H1 (cell line): ENCODE results near the gene BTBD9. TPM values are rescaled to one million over a fixed set of nuclear protein-coding genes. Genes with fewer than 3 reads are reported as not detected.

Experiments
- CTCF ChIA-PET: fragments of 300-600 bp; sonication (Branson Sonifier 250); formaldehyde crosslinking; loops from one replicate; lab custom pipeline; 2021; ENCODE audit not compliant: partially characterized antibody; lab: Charles Lee
- POLR2A ChIA-PET: fragments of 300-600 bp; sonication (Branson Sonifier 250); formaldehyde crosslinking; loops from one replicate; lab custom pipeline; 2021; ENCODE audit warnings: inconsistent platforms; ENCODE audit not compliant: partially characterized antibody; lab: Charles Lee
- DNase-seq, 2 experiments: peaks; one replicate each; pipeline versions ENCODE4 v3.0.0 to v3.0.0-alpha.2; 2010 to 2022; ENCODE audit warnings: low spot score in 2 of 2, low read depth in 1 of 2, mixed read lengths in 1 of 2
- FAIRE-seq: peaks from 2 replicates; lab custom pipeline; 2011; peaks lifted over from hg19 to GRCh38; lab: Jason Lieb, UNC
- H2AFZ ChIP-seq: 2 replicates; pipeline ENCODE4 v1.8.1; 2012; ENCODE audit warnings: low read length, inconsistent platforms
- H2AK5ac ChIP-seq: 2 replicates; pipeline ENCODE4 v1.6.1; 2013; ENCODE audit warnings: low read depth, low read length
- H2BK120ac ChIP-seq: replicated peaks from 2 replicates; pipeline ENCODE3; 2013; ENCODE audit warnings: low read depth, low read length, inconsistent platforms
- H2BK12ac ChIP-seq: 2 replicates; pipeline ENCODE4 v1.6.1; 2013; ENCODE audit warnings: low read depth, low read length
- H2BK15ac ChIP-seq: 2 replicates; pipeline ENCODE4 v1.6.1; 2013; ENCODE audit warnings: low read length
- H2BK20ac ChIP-seq: 2 replicates; pipeline ENCODE4 v1.6.1; 2013; ENCODE audit warnings: low read length
- H2BK5ac ChIP-seq: 2 replicates; pipeline ENCODE4 v1.6.1; 2013; ENCODE audit warnings: low read depth, low read length
- H3K14ac ChIP-seq: 2 replicates; pipeline ENCODE4 v1.6.1; 2013; ENCODE audit warnings: inconsistent platforms; ENCODE audit not compliant: insufficient read length
- H3K18ac ChIP-seq: 2 replicates; pipeline ENCODE4 v1.6.1; 2013; ENCODE audit warnings: low read length; ENCODE audit errors: extremely low read depth
- H3K23ac ChIP-seq: 2 replicates; pipeline ENCODE4 v1.6.1; 2013; ENCODE audit warnings: inconsistent platforms; ENCODE audit not compliant: insufficient read length
- H3K23me2 ChIP-seq: 2 replicates; pipeline ENCODE4 v1.6.1; 2013; ENCODE audit warnings: low read depth, low read length
- H3K27ac ChIP-seq: 2 replicates; pipeline ENCODE4 v1.6.1; 2011; ENCODE audit warnings: low read depth, low read length, inconsistent platforms
- H3K27me3 ChIP-seq, 4 experiments: replicated peaks in 1 of 4; 1 replicate in 1 of 4; 2 replicates in 3 of 4; pipeline versions ENCODE4 v1.6.1 to v1.8.1; 2011 to 2013; ENCODE audit warnings: low read length in 3 of 4, mild to moderate bottlenecking in 3 of 4, inconsistent platforms in 2 of 4, mixed read lengths in 2 of 4, moderate library complexity in 1 of 4; ENCODE audit not compliant: control insufficient read depth in 3 of 4, insufficient read depth in 3 of 4; ENCODE audit errors: extremely low read depth in 1 of 4
- H3K36me3 ChIP-seq, 4 experiments: 2 replicates each; pipeline versions ENCODE4 v1.6.1 to v1.8.1; 2011 to 2013; ENCODE audit warnings: mild to moderate bottlenecking in 4 of 4, low read length in 3 of 4, moderate library complexity in 2 of 4, control low read depth in 1 of 4, inconsistent platforms in 1 of 4; ENCODE audit not compliant: insufficient read depth in 4 of 4, control insufficient read depth in 2 of 4
- H3K4ac ChIP-seq: replicated peaks from 2 replicates; pipeline ENCODE3; 2013; ENCODE audit warnings: low read length, low read depth, mixed read lengths, inconsistent platforms; ENCODE audit not compliant: insufficient read length
- H3K4me1 ChIP-seq, 4 experiments: replicated peaks in 1 of 4; 1 replicate in 1 of 4; 2 replicates in 3 of 4; pipeline versions ENCODE4 v1.6.1 to v1.8.1; 2011 to 2013; ENCODE audit warnings: low read length in 3 of 4, inconsistent platforms in 2 of 4, mixed read lengths in 1 of 4; ENCODE audit not compliant: insufficient read depth in 4 of 4, control insufficient read depth in 3 of 4
- H3K4me2 ChIP-seq, 2 experiments: 2 replicates each; pipeline versions ENCODE4 v1.6.1 to v1.8.1; 2011 to 2013; ENCODE audit warnings: low read depth in 2 of 2, low read length in 2 of 2, control low read depth in 1 of 2, inconsistent platforms in 1 of 2, mild to moderate bottlenecking in 1 of 2; ENCODE audit not compliant: insufficient read depth in 1 of 2
- H3K4me3 ChIP-seq, 4 experiments: fragments of 200-600, 300-600 bp in 1 of 4; sonication (generic), shearing (Covaris generic), sonication (Bioruptor Twin) in 1 of 4; 2 replicates each; pipeline versions ENCODE4 v1.5.1 to v1.8.1; 2011 to 2016; ENCODE audit warnings: low read length in 4 of 4, low read depth in 3 of 4, control low read depth in 2 of 4, inconsistent platforms in 2 of 4, mild to moderate bottlenecking in 2 of 4, mixed read lengths in 1 of 4, moderate library complexity in 1 of 4; ENCODE audit not compliant: insufficient read depth in 2 of 4; ENCODE audit errors: extremely low read depth in 1 of 4
- H3K56ac ChIP-seq: replicated peaks from 2 replicates; pipeline ENCODE3; 2013; ENCODE audit warnings: low read depth, mild to moderate bottlenecking, mixed read lengths, low read length, inconsistent platforms; ENCODE audit not compliant: insufficient read length
- H3K79me1 ChIP-seq: 2 replicates; pipeline ENCODE4 v1.6.1; 2013; ENCODE audit warnings: low read depth, low read length, control low read depth
- H3K79me2 ChIP-seq, 2 experiments: 2 replicates each; pipeline versions ENCODE4 v1.6.1 to v1.8.1; 2012 to 2013; ENCODE audit warnings: low read length in 2 of 2, mild to moderate bottlenecking in 2 of 2, inconsistent platforms in 1 of 2; ENCODE audit not compliant: insufficient read depth in 2 of 2, control insufficient read depth in 1 of 2
- H3K9ac ChIP-seq, 4 experiments: replicated peaks in 1 of 4; 1 replicate in 1 of 4; 2 replicates in 3 of 4; pipeline versions ENCODE4 v1.6.1 to v1.8.1; 2011 to 2013; ENCODE audit warnings: low read depth in 3 of 4, low read length in 3 of 4, control low read depth in 2 of 4, mild to moderate bottlenecking in 2 of 4, moderate library complexity in 2 of 4, inconsistent platforms in 1 of 4; ENCODE audit errors: extremely low read depth in 1 of 4
- H3K9me3 ChIP-seq, 2 experiments: 2 replicates each; pipeline versions ENCODE4 v1.6.1 to v1.8.1; 2012 to 2013; ENCODE audit warnings: mild to moderate bottlenecking in 2 of 2, moderate library complexity in 2 of 2, control low read depth in 1 of 2, inconsistent platforms in 1 of 2, low read depth in 1 of 2, low read length in 1 of 2, mixed read lengths in 1 of 2; ENCODE audit not compliant: insufficient read depth in 2 of 2
- H4K20me1 ChIP-seq, 2 experiments: replicated peaks in 1 of 2; 2 replicates each; pipeline versions ENCODE3 to v1.8.1; 2011 to 2013; ENCODE audit warnings: inconsistent platforms in 2 of 2, low read length in 2 of 2, mild to moderate bottlenecking in 1 of 2; ENCODE audit not compliant: insufficient read depth in 2 of 2, control insufficient read depth in 1 of 2
- H4K5ac ChIP-seq: 2 replicates; pipeline ENCODE4 v1.6.1; 2013; ENCODE audit warnings: low read length, low read depth, mixed read lengths, inconsistent platforms; ENCODE audit not compliant: insufficient read length
- H4K8ac ChIP-seq: 2 replicates; pipeline ENCODE4 v1.8.0; 2013; ENCODE audit warnings: mild to moderate bottlenecking, moderate library complexity, low read length, inconsistent platforms; ENCODE audit not compliant: insufficient read depth; ENCODE audit errors: extremely low read depth
- H4K91ac ChIP-seq: replicated peaks from 2 replicates; pipeline ENCODE3; 2013; ENCODE audit warnings: low read length, mixed read lengths, inconsistent platforms; ENCODE audit not compliant: insufficient read length
- KDM5A ChIP-seq: fragments of 200-600 bp; IDR thresholded peaks from 2 replicates; pipeline ENCODE4 v1.7.1; 2012; ENCODE audit warnings: mild to moderate bottlenecking, low read length, inconsistent platforms, mixed read lengths
- PHF8 ChIP-seq: fragments of 200-600 bp; sonication (generic); conservative IDR thresholded peaks from 2 replicates; pipeline ENCODE4 v1.7.1; 2012; ENCODE audit warnings: low read depth, mild to moderate bottlenecking, inconsistent platforms, low read length, moderate library complexity
- SUZ12 ChIP-seq: fragments of 200-600 bp; sonication (generic); IDR thresholded peaks from 2 replicates; pipeline ENCODE4 v1.6.1; 2012; ENCODE audit warnings: mild to moderate bottlenecking, inconsistent platforms, low read length, moderate library complexity, mixed read lengths
- WGBS, 2 experiments: shearing (Covaris generic) in 1 of 2; methylation state at CpG; one replicate each; pipeline versions ENCODE4 v1.1.6 to v1.1.7; 2013 to 2015; ENCODE audit warnings: low lambda C conversion rate in 2 of 2, mixed read lengths in 2 of 2, inconsistent platforms in 1 of 2, low coverage in 1 of 2, missing lambda C conversion rate in 1 of 2; ENCODE audit not compliant: insufficient replicate concordance in 2 of 2, insufficient coverage in 1 of 2, insufficient read length in 1 of 2; ENCODE audit errors: extremely low coverage in 1 of 2, missing lambda C conversion rate in 1 of 2; 5-methylcytosine and 5-hydroxymethylcytosine counted together
- polyA plus RNA-seq, 7 experiments: library from polyadenylated mRNA; depleted of rRNA in 3 of 7; stranded (reverse) in 5 of 7; unstranded in 2 of 7; fragments of >200 nt in 5 of 7; fragments of 200-250 nt in 2 of 7; gene quantifications; 1 replicate in 5 of 7; 2 replicates in 1 of 7; 4 replicates in 1 of 7; pipeline versions ENCODE4 v1.2.1 to v1.2.3, GENCODE V29; 2011 to 2013; ENCODE audit warnings: missing spikeins in 2 of 7, mixed read lengths in 2 of 7
- total RNA-seq: library from RNA; stranded (reverse); fragmentation: NEBNext Ultra II Directional; extraction: Animal tissue kit (Norgen Biotek cat#: 25700); gene quantifications from 2 replicates; pipeline ENCODE4 v1.2.1, GENCODE V29; 2021

BTBD9 gene
- total and polyA plus RNA-seq, 2 of the 8 experiments (the other 6 are each of a cell fraction or from before 2014, with no cell fraction given): 0.92 to 4.1 TPM

- Histone ChIP-seq H2BK5ac (no peak overlapping the region), H3K4ac (no peak overlapping the region), H4K8ac (no peak overlapping the region), H3K27me3 (no peaks in the 10 kb centered on the region), H3K4me3 (no peak overlapping the region), H4K91ac (no peak overlapping the region), H3K23me2 (no peaks in the 10 kb centered on the region; the same call in 1 of the 2 replicates), H3K56ac (no peak overlapping the region), H2BK20ac (no peak overlapping the region), H3K18ac (no peak overlapping the region), H3K79me2 (no peaks in the 10 kb centered on the region), H2AK5ac (no peak overlapping the region), H3K36me3 (no peaks in the 10 kb centered on the region), H4K5ac (no peak overlapping the region), H2BK120ac (no peak overlapping the region), H4K20me1 (no peaks in the 10 kb centered on the region), H3K4me2 (no peak overlapping the region), H3K4me1 (peaks cover 0 to 2% (median 0%) of the 10 kb centered on the region in 4 experiments; a peak in 1 of 7 replicates), H2AFZ (no peak overlapping the region), H3K27ac (no peak overlapping the region), H3K79me1 (no peaks in the 10 kb centered on the region), H3K14ac (no peak overlapping the region), H2BK15ac (no peak overlapping the region)
- ChIA-PET POLR2A (no interaction called here), CTCF (no interaction called here)
- no peak for FAIRE-seq
- WGBS, 2 experiments: 93% methylated on average over 1 of the region's 1 CpG; no CpG with 5 or more reads in 1 of the 2 experiments
- no peak for DNase-seq
- TF ChIP-seq SUZ12 (no peak), PHF8 (no peak), KDM5A (no peak)
- TF ChIP-seq, all 59 proteins: peak for 0
- H2BK12ac ChIP-seq: no peak overlapping the region
- H3K9me3 ChIP-seq: no peaks in the 10 kb centered on the region
- H3K9ac ChIP-seq: no peak overlapping the region
- no peak overlapping the region for H3K23ac ChIP-seq
These were observed 284.8 kb downstream of the BTBD9 start for GRCh38 chr6:38354905-38355304.
